NT2/D1 (cell line): Measurements from ENCODE around the gene CYYR1.

Source experiments
- DNase-seq: peaks from one replicate; pipeline ENCODE4 v3.0.0-alpha.2; 2011; ENCODE audit warnings: low read depth, low spot score
- H3K27me3 ChIP-seq: 2 replicates; pipeline ENCODE4 v1.6.0; 2011; ENCODE audit warnings: mild to moderate bottlenecking; ENCODE audit not compliant: insufficient read length, insufficient read depth
- H3K36me3 ChIP-seq: 2 replicates; pipeline ENCODE4 v1.6.1; 2011; ENCODE audit warnings: mild to moderate bottlenecking, low read length, mixed read lengths; ENCODE audit not compliant: insufficient read depth, insufficient read length
- H3K4me1 ChIP-seq: 2 replicates; pipeline ENCODE4 v1.5.1; 2011; ENCODE audit not compliant: insufficient read depth, insufficient read length
- H3K4me3 ChIP-seq: 2 replicates; pipeline ENCODE4 v1.5.1; 2011; ENCODE audit warnings: low read depth; ENCODE audit not compliant: insufficient read length
- H3K9ac ChIP-seq: 2 replicates; pipeline ENCODE4 v1.6.0; 2011; ENCODE audit warnings: low read depth; ENCODE audit not compliant: insufficient read length
- H3K9me3 ChIP-seq: 2 replicates; pipeline ENCODE4 v1.5.1; 2011; ENCODE audit warnings: mild to moderate bottlenecking, low read length; ENCODE audit not compliant: insufficient read depth
- SUZ12 ChIP-seq: IDR thresholded peaks from 2 replicates; pipeline ENCODE4 v1.6.1; 2011; ENCODE audit not compliant: insufficient read length, insufficient read depth; ENCODE audit errors: extremely low read depth
- YY1 ChIP-seq: IDR thresholded peaks from 2 replicates; pipeline ENCODE4 v1.6.1; 2011; ENCODE audit not compliant: insufficient read length, insufficient read depth
- ZNF274 ChIP-seq: IDR thresholded peaks from 2 replicates; pipeline ENCODE4 v1.6.1; 2011; ENCODE audit warnings: mild to moderate bottlenecking, low read depth, low read length

The CYYR1 gene

DNA sequence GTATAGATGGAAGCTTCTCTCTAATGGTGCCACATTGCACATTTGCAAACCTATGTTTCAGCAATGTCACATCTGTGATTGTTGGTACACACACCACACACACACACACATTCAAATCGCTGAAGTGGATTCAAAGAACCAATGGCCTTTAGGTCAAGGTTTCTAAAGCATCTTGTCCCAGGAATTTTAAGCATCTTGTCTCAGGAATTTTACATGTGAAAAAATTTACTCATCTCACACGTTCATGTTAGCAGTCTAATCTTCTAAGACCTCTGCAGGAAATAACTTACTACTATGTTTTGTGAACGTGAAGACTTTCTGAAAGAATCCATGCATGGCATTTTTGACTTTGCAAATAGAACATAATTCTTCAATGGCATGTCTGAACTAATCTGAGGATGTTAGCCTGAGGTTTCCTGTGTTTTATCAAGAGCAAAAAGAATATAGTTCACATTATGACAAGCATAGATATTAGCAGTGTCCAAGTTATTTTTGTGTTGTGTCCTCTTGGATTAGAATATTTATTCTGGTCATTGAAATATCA is 125.1 kb downstream of the CYYR1 start:
- DNase-seq = no peak

GRCh38 chr21:26445440-26445839 is 127.6 kb downstream of the CYYR1 start:
- H3K4me3 ChIP-seq = no peak overlapping the region
- no peaks in the 10 kb centered on the region for H3K4me1 ChIP-seq
- H3K36me3 ChIP-seq = no peaks in the 10 kb centered on the region
- H3K27me3 ChIP-seq = no peaks in the 10 kb centered on the region
- TF ChIP-seq ZNF274 = no peak
- no peak for TF ChIP-seq YY1
- no peak for TF ChIP-seq SUZ12
- no peak for DNase-seq
- no peaks in the 10 kb centered on the region for H3K9me3 ChIP-seq
- no peak overlapping the region for H3K9ac ChIP-seq

More for the DNA sequence above, 125.1 kb downstream of the CYYR1 start:
- H3K4me3 ChIP-seq = no peak overlapping the region
- no peaks in the 10 kb centered on the region for H3K4me1 ChIP-seq
- no peaks in the 10 kb centered on the region for H3K9me3 ChIP-seq
- H3K9ac ChIP-seq = no peak overlapping the region
- no peaks in the 10 kb centered on the region for H3K27me3 ChIP-seq
- TF ChIP-seq SUZ12 (no peak), YY1 (no peak), ZNF274 (no peak)
- H3K36me3 ChIP-seq = no peaks in the 10 kb centered on the region

GRCh38 chr21:26444646-26445045 is 128.4 kb downstream of the CYYR1 start:
- H3K9me3 ChIP-seq = no peaks in the 10 kb centered on the region
- TF ChIP-seq ZNF274 (no peak), SUZ12 (no peak), YY1 (no peak)
- DNase-seq = no peak
- H3K27me3 ChIP-seq = no peaks in the 10 kb centered on the region
- H3K4me3 ChIP-seq = no peak overlapping the region
- no peaks in the 10 kb centered on the region for H3K4me1 ChIP-seq
- H3K36me3 ChIP-seq = no peaks in the 10 kb centered on the region
- no peak overlapping the region for H3K9ac ChIP-seq

DNA sequence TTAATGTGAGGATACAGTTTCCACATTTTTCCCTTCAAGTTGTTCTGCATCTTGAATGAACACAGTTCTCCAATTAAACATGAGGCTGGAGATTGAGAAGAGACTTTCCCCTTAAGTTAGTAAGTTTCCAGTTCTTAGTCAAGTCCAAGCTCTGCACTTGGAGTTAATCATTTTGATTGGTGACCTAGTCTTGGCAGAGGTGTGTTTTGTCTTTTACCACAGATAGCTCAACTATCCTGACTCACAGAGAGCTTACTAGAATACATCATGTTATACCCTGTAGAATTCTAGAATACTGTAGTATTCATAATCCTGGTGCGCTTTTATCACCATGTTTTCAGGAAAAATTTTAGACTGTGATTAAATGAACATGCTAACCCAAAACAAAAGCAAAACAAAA is 129.2 kb downstream of the CYYR1 start:
- Histone ChIP-seq H3K4me1 (no peaks in the 10 kb centered on the region), H3K4me3 (no peak overlapping the region), H3K36me3 (no peaks in the 10 kb centered on the region), H3K9ac (no peak overlapping the region), H3K9me3 (no peaks in the 10 kb centered on the region), H3K27me3 (no peaks in the 10 kb centered on the region)
- no peak for DNase-seq
- TF ChIP-seq ZNF274 = no peak
- TF ChIP-seq SUZ12 = no peak
- TF ChIP-seq YY1 = no peak

DNA sequence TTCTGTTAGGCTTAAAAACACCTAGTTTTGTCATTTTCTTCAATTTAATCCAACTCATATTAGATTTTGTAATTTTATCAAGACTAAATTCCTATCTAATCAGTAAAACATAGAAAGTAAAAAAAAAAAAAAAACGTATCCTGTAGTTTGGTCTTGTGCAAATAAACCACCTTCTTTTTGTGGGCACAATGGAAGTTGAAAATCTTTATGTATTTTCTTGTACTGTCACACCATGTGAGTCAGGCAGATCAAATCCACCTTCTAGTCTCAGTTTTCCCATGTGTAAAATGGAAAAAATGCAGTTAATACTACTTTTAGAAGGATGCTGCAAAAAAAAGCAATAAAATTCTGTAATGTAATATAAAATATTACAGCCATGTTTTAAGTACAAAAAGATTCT is 129.8 kb downstream of the CYYR1 start:
- no peak for DNase-seq
- TF ChIP-seq ZNF274 (no peak), SUZ12 (no peak), YY1 (no peak)
- H3K4me3 ChIP-seq = no peak overlapping the region

GRCh38 chr21:26441149-26441548 is 131.9 kb downstream of the CYYR1 start:
- TF ChIP-seq YY1 (no peak), SUZ12 (no peak), ZNF274 (no peak)
- no peak for DNase-seq
- no peaks in the 10 kb centered on the region for H3K9me3 ChIP-seq

More for the DNA sequence above, 129.8 kb downstream of the CYYR1 start:
- Histone ChIP-seq H3K9ac (no peak overlapping the region), H3K27me3 (no peaks in the 10 kb centered on the region), H3K9me3 (no peaks in the 10 kb centered on the region), H3K36me3 (no peaks in the 10 kb centered on the region), H3K4me1 (no peaks in the 10 kb centered on the region)

GRCh38 chr21:26438976-26439375 is 134.1 kb downstream of the CYYR1 start:
- Histone ChIP-seq H3K4me3 (no peak overlapping the region), H3K36me3 (no peaks in the 10 kb centered on the region), H3K4me1 (no peaks in the 10 kb centered on the region), H3K9me3 (no peaks in the 10 kb centered on the region), H3K9ac (no peak overlapping the region), H3K27me3 (no peaks in the 10 kb centered on the region)
- TF ChIP-seq ZNF274 = no peak
- no peak for TF ChIP-seq SUZ12
- TF ChIP-seq YY1 = no peak
- DNase-seq = no peak

More at GRCh38 chr21:26441149-26441548, 131.9 kb downstream of the CYYR1 start:
- Histone ChIP-seq H3K9ac (no peak overlapping the region), H3K27me3 (no peaks in the 10 kb centered on the region), H3K4me3 (no peak overlapping the region), H3K36me3 (no peaks in the 10 kb centered on the region), H3K4me1 (no peaks in the 10 kb centered on the region)
